Esophagus muscularis mucosa (tissue), 3 donors: ENCODE data around the gene C17orf67.

Source experiments
- CTCF ChIP-seq, 3 experiments: fragments of 200-600 bp in 2 of 3; fragments of 450-650 bp in 1 of 3; sonication (generic) in 2 of 3; IDR thresholded peaks; one replicate each; pipeline ENCODE4 v1.5.1; 2017 to 2019; ENCODE audit warnings: antibody characterized with exemption in 3 of 3, mild to moderate bottlenecking in 2 of 3, moderate library complexity in 1 of 3
- POLR2A ChIP-seq: fragments of 450-650 bp; IDR thresholded peaks from one replicate; pipeline ENCODE4 v1.6.1; 2017; ENCODE audit warnings: antibody characterized with exemption, moderate library complexity, mild to moderate bottlenecking, low read depth
- POLR2AphosphoS5 ChIP-seq, 2 donors: sonication (generic); formaldehyde crosslinking; IDR thresholded peaks; one replicate each; pipeline ENCODE4 v1.6.1; 2017; ENCODE audit warnings: antibody characterized with exemption in 2 of 2

GRCh38 chr17:56798916-56799315 is 34.8 kb downstream of the C17orf67 start:
- TF ChIP-seq POLR2AphosphoS5 (IDR thresholded peaks at IDR 0.05), result no peak
- no peak for TF ChIP-seq POLR2A
- TF ChIP-seq CTCF (IDR thresholded peaks at IDR 0.05), result no peak
